H54 (cell line): ENCODE results near the gene RGS7.
"Not testable (repeated sequence)": the region's sequence is repeated elsewhere in the genome, so short reads cannot be mapped to it uniquely, and the experiment has no call there.

Source experiments
- DNase-seq: peaks from one replicate; pipeline ENCODE4 v3.0.0; 2011; ENCODE audit warnings: low spot score, mixed read lengths; ENCODE audit not compliant: insufficient read length
- FAIRE-seq: peaks from 3 replicates; lab custom pipeline; 2011; peaks lifted over from hg19 to GRCh38; lab: Jason Lieb, UNC
- POLR2A ChIP-seq: IDR thresholded peaks from 2 replicates; pipeline ENCODE4 v1.6.1; 2011; ENCODE audit warnings: low read depth, mild to moderate bottlenecking, low read length

Gene RGS7

GRCh38 chr1:240888787-240889048 lies 468.3 kb downstream of the RGS7 start:
- FAIRE-seq (no peak), DNase-seq (no peak)
- no peak for TF ChIP-seq POLR2A

GRCh38 chr1:240888039-240888786 lies 468.8 kb downstream of the RGS7 start:
- FAIRE-seq (peak; percentile 36), DNase-seq (peak; percentile 11)
- no peak for TF ChIP-seq POLR2A

- FAIRE-seq (no peak), DNase-seq (no peak)
- no peak for TF ChIP-seq POLR2A
These were observed 473.5 kb downstream of the RGS7 start for GRCh38 chr1:240883490-240883889.

GRCh38 chr1:240882656-240883308 lies 474.2 kb downstream of the RGS7 start:
- DNase-seq, FAIRE-seq: not testable (repeated sequence)

- no peak for TF ChIP-seq POLR2A
- no peak for FAIRE-seq
- DNase-seq, result no peak
These were observed 478.4 kb downstream of the RGS7 start for GRCh38 chr1:240878631-240879030.

- no peak for TF ChIP-seq POLR2A
- FAIRE-seq, result no peak
- no peak for DNase-seq
These were observed 479.4 kb downstream of the RGS7 start for GRCh38 chr1:240877605-240878004.

- TF ChIP-seq POLR2A, result no peak
- FAIRE-seq (no peak), DNase-seq (no peak)
These were observed 480.9 kb downstream of the RGS7 start for GRCh38 chr1:240876071-240876470.

- no peak for TF ChIP-seq POLR2A
- no peak for DNase-seq
- FAIRE-seq, result no peak
These were observed 487.9 kb downstream of the RGS7 start for GRCh38 chr1:240869071-240869470.

GRCh38 chr1:240866724-240867123 lies 490.3 kb downstream of the RGS7 start:
- FAIRE-seq, result no peak
- no peak for DNase-seq
- TF ChIP-seq POLR2A, result no peak

- no peak for DNase-seq
- TF ChIP-seq POLR2A, result no peak
- FAIRE-seq, result no peak
These were observed 497.0 kb downstream of the RGS7 start for GRCh38 chr1:240860023-240860422.

GRCh38 chr1:240854367-240854766 lies 502.6 kb downstream of the RGS7 start:
- no peak for FAIRE-seq
- no peak for DNase-seq
- no peak for TF ChIP-seq POLR2A

- no peak for TF ChIP-seq POLR2A
- no peak for FAIRE-seq
- DNase-seq, result no peak
These were observed 509.7 kb downstream of the RGS7 start for GRCh38 chr1:240847325-240847724.

GRCh38 chr1:240844486-240844885 lies 512.5 kb downstream of the RGS7 start:
- FAIRE-seq (no peak), DNase-seq (no peak)
- no peak for TF ChIP-seq POLR2A

GRCh38 chr1:240843798-240844197 lies 513.2 kb downstream of the RGS7 start:
- no peak for FAIRE-seq
- no peak for TF ChIP-seq POLR2A
- no peak for DNase-seq

GRCh38 chr1:240836271-240836670 lies 520.7 kb downstream of the RGS7 start:
- no peak for DNase-seq
- no peak for FAIRE-seq
- no peak for TF ChIP-seq POLR2A

GRCh38 chr1:240835291-240835690 lies 521.7 kb downstream of the RGS7 start:
- FAIRE-seq, result no peak
- no peak for TF ChIP-seq POLR2A
- no peak for DNase-seq
